Suprapubic skin (tissue), 4 donors: Measurements from ENCODE around the gene DNAJC18. TPM values are rescaled to one million over a fixed set of nuclear protein-coding genes. Genes with fewer than 3 reads are reported as not detected.

Experiments used
- DNase-seq, 2 donors: peaks; one replicate each; pipeline ENCODE4 v3.0.0-alpha.2; 2019; ENCODE audit warnings: low spot score in 2 of 2
- H3K27ac ChIP-seq: fragments of 200-600 bp; sonication (generic); one replicate; pipeline ENCODE4 v1.5.1; 2019
- H3K27me3 ChIP-seq: fragments of 200-600 bp; sonication (generic); one replicate; pipeline ENCODE4 v1.5.1; 2019
- H3K36me3 ChIP-seq: fragments of 200-600 bp; sonication (generic); one replicate; pipeline ENCODE4 v1.5.1; 2019
- H3K4me1 ChIP-seq: fragments of 200-600 bp; sonication (generic); one replicate; pipeline ENCODE4 v1.5.1; 2019
- H3K4me3 ChIP-seq: fragments of 200-600 bp; sonication (generic); one replicate; pipeline ENCODE4 v1.5.1; 2019; ENCODE audit warnings: mild to moderate bottlenecking
- H3K9me3 ChIP-seq: fragments of 200-600 bp; sonication (generic); one replicate; pipeline ENCODE4 v1.5.1; 2019
- CTCF ChIP-seq, 2 donors: fragments of 200-600 bp in 1 of 2; fragments of 450-650 bp in 1 of 2; sonication (generic) in 1 of 2; IDR thresholded peaks; one replicate each; pipeline ENCODE4 v1.5.1; 2016 to 2019; ENCODE audit warnings: antibody characterized with exemption in 2 of 2, mild to moderate bottlenecking in 1 of 2, moderate library complexity in 1 of 2
- EP300 ChIP-seq: sonication (generic); formaldehyde crosslinking; IDR thresholded peaks from one replicate; pipeline ENCODE4 v1.6.1; 2017; ENCODE audit warnings: antibody characterized with exemption
- POLR2A ChIP-seq, 2 donors: fragments of 450-650 bp; IDR thresholded peaks; one replicate each; pipeline ENCODE4 v1.6.1; 2017; ENCODE audit warnings: antibody characterized with exemption in 2 of 2, mild to moderate bottlenecking in 2 of 2, moderate library complexity in 2 of 2
- POLR2AphosphoS5 ChIP-seq, 3 donors: sonication (generic); formaldehyde crosslinking; IDR thresholded peaks; one replicate each; pipeline ENCODE4 v1.6.1; 2017; ENCODE audit warnings: antibody characterized with exemption in 3 of 3
- WGBS: methylation state at CpG from one replicate; pipeline ENCODE4 v1.1.5; 2018; 5-methylcytosine and 5-hydroxymethylcytosine counted together
- total RNA-seq, 4 donors: library from RNA; depleted of rRNA; stranded (reverse); fragments of >200 nt; gene quantifications; one replicate each; pipeline ENCODE4 v1.1.0, GENCODE V29; 2016

Gene DNAJC18
- total RNA-seq, 4 donors from 2014 or later: 2.2 to 7.2 (median 2.9) TPM

GRCh38 chr5:139435676-139436075, 3.6 kb downstream of the DNAJC18 start:
- H3K27ac ChIP-seq: no peak overlapping the region
- no peak overlapping the region for H3K4me3 ChIP-seq
- peaks cover 15% of the 10 kb centered on the region for H3K4me1 ChIP-seq
- H3K9me3 ChIP-seq: no peaks in the 10 kb centered on the region
- 95% methylated on average over 3 of the region's 3 CpGs for WGBS
- H3K36me3 ChIP-seq: peaks cover 3% of the 10 kb centered on the region
- DNase-seq: no peak
- H3K27me3 ChIP-seq: no peaks in the 10 kb centered on the region
- TF ChIP-seq POLR2AphosphoS5 (IDR thresholded peaks at IDR 0.05) (no peak), POLR2A (IDR thresholded peaks at IDR 0.05) (no peak)

GRCh38 chr5:139431706-139432105, 7.6 kb downstream of the DNAJC18 start:
- Histone ChIP-seq H3K4me3 (no peak overlapping the region), H3K36me3 (peaks cover 6% of the 10 kb centered on the region), H3K4me1 (no peaks in the 10 kb centered on the region), H3K27me3 (no peaks in the 10 kb centered on the region), H3K9me3 (no peaks in the 10 kb centered on the region), H3K27ac (no peak overlapping the region)
- 90% methylated on average over 1 of the region's 1 CpG for WGBS
- no peak for DNase-seq
- no peak for TF ChIP-seq CTCF (IDR thresholded peaks at IDR 0.05)
- no peak for TF ChIP-seq POLR2AphosphoS5 (IDR thresholded peaks at IDR 0.05)
- TF ChIP-seq EP300: no peak
- no peak for TF ChIP-seq POLR2A (IDR thresholded peaks at IDR 0.05)

GRCh38 chr5:139430015-139430414, 9.3 kb downstream of the DNAJC18 start:
- Histone ChIP-seq H3K27ac (no peak overlapping the region), H3K4me1 (no peaks in the 10 kb centered on the region), H3K27me3 (no peaks in the 10 kb centered on the region), H3K9me3 (no peaks in the 10 kb centered on the region), H3K36me3 (peaks cover 17% of the 10 kb centered on the region), H3K4me3 (no peak overlapping the region)
- WGBS: 83% methylated on average over 2 of the region's 2 CpGs
- DNase-seq: no peak
- TF ChIP-seq POLR2AphosphoS5 (IDR thresholded peaks at IDR 0.05): no peak
- no peak for TF ChIP-seq CTCF (IDR thresholded peaks at IDR 0.05)
- no peak for TF ChIP-seq POLR2A (IDR thresholded peaks at IDR 0.05)
- TF ChIP-seq EP300: no peak

- Histone ChIP-seq H3K9me3 (no peaks in the 10 kb centered on the region), H3K36me3 (peaks cover 32% of the 10 kb centered on the region), H3K27me3 (no peaks in the 10 kb centered on the region), H3K4me1 (no peaks in the 10 kb centered on the region), H3K27ac (no peak overlapping the region), H3K4me3 (no peak overlapping the region)
- TF ChIP-seq POLR2AphosphoS5 (IDR thresholded peaks at IDR 0.05) (no peak), CTCF (IDR thresholded peaks at IDR 0.05) (no peak), EP300 (no peak), POLR2A (IDR thresholded peaks at IDR 0.05) (no peak)
- no peak for DNase-seq
- 81% methylated on average over 8 of the region's 8 CpGs for WGBS
Measured at GRCh38 chr5:139426203-139426885, 13.0 kb downstream of the DNAJC18 start.

- no peak overlapping the region for H3K27ac ChIP-seq
- H3K4me1 ChIP-seq: no peaks in the 10 kb centered on the region
- no peak overlapping the region for H3K4me3 ChIP-seq
- peaks cover 32% of the 10 kb centered on the region for H3K36me3 ChIP-seq
- no peaks in the 10 kb centered on the region for H3K27me3 ChIP-seq
- 80% methylated on average over 5 of the region's 5 CpGs for WGBS
- no peaks in the 10 kb centered on the region for H3K9me3 ChIP-seq
- no peak for DNase-seq
- TF ChIP-seq CTCF (IDR thresholded peaks at IDR 0.05) (no peak), EP300 (no peak), POLR2AphosphoS5 (IDR thresholded peaks at IDR 0.05) (no peak), POLR2A (IDR thresholded peaks at IDR 0.05) (no peak)
Measured at GRCh38 chr5:139425497-139425896, 13.8 kb downstream of the DNAJC18 start.
